AG04450 (cell line): Measurements from ENCODE around the gene EDARADD. TPM values are rescaled to one million over a fixed set of nuclear protein-coding genes. Genes with fewer than 3 reads are reported as not detected.

ENCODE experiments used
- CTCF ChIA-PET: fragments of 300-600, 350-600 bp; formaldehyde crosslinking; extraction: SDS; loops from one replicate; lab custom pipeline; 2022; ENCODE audit warnings: antibody characterized with exemption, inconsistent platforms; lab: Charles Lee
- POLR2A ChIA-PET: fragments of 350-600 bp; formaldehyde crosslinking; extraction: SDS; loops from one replicate; lab custom pipeline; 2021; ENCODE audit warnings: antibody characterized with exemption, inconsistent platforms; lab: Yijun Ruan, JAX
- DNase-seq: peaks from one replicate; pipeline ENCODE4 v3.0.0-alpha.2; 2011; ENCODE audit warnings: low read depth, low spot score
- H3K27ac ChIP-seq: one replicate; pipeline ENCODE4 v1.5.1; 2012; ENCODE audit warnings: low read depth, low read length, control low read depth
- H3K27me3 ChIP-seq: one replicate; pipeline ENCODE4 v1.6.0; 2012; ENCODE audit warnings: low read length; ENCODE audit not compliant: control insufficient read depth, insufficient read depth
- H3K4me3 ChIP-seq: 2 replicates; pipeline ENCODE4 v1.5.1; 2011; ENCODE audit warnings: mild to moderate bottlenecking, low read depth, low read length, control low read depth
- H3K9me3 ChIP-seq: 2 replicates; pipeline ENCODE4 v1.5.1; 2012; ENCODE audit warnings: low read length; ENCODE audit not compliant: control insufficient read depth, insufficient read depth
- CTCF ChIP-seq: IDR thresholded peaks from 2 replicates; pipeline ENCODE4 v1.5.1; 2011; ENCODE audit warnings: low read depth, low read length, control low read depth, inconsistent platforms
- polyA plus RNA-seq: library from polyadenylated mRNA; depleted of rRNA; stranded (reverse); fragments of >200 nt; gene quantifications from 2 replicates; pipeline ENCODE4 v1.2.3, GENCODE V29; 2011; rRNA removed

The EDARADD gene
- polyA plus RNA-seq, 1 experiment, result not detected

DNA sequence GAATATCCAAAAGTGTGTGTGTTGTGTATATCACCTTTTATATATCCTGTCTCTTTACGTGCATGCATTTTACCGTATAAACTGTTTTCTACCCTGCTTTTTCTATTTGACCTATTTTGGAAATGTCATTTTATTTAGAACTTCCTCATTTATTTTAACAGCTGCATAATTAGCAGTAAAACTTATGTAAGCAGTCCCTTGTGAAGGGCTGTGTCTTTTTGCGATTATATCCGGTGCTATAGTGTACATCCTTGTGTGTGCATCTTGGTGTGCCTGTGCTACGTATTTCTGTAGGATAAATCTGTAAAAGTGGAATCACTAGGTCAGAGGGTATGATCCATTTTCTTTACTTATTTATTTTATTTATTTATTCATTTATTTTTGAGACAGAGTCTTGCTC is 136.9 kb downstream of the EDARADD start:
- TF ChIP-seq CTCF, result no peak
- Histone ChIP-seq H3K4me3 (no peak overlapping the region), H3K27me3 (no peaks in the 10 kb centered on the region), H3K9me3 (no peaks in the 10 kb centered on the region), H3K27ac (no peak overlapping the region)
- DNase-seq, result no peak
- POLR2A ChIA-PET, result no interaction called here
- CTCF ChIA-PET, result interaction anchor here (0.9 to 1.9 kb wide), 5 partner anchors 14 to 432 kb away, joined by 3 to 14 read pairs (median 5); no protein-coding TSS in a partner anchor

GRCh38 chr1:236532850-236533249 is 138.8 kb downstream of the EDARADD start:
- ChIA-PET CTCF (interaction anchor here (0.9 to 1.9 kb wide), 3 partner anchors 38 to 429 kb away, joined by 4 to 14 read pairs (median 6); no protein-coding TSS in a partner anchor), POLR2A (no interaction called here)
- no peak overlapping the region for H3K4me3 ChIP-seq
- no peaks in the 10 kb centered on the region for H3K27me3 ChIP-seq
- no peaks in the 10 kb centered on the region for H3K9me3 ChIP-seq
- no peak for DNase-seq
- H3K27ac ChIP-seq, result no peak overlapping the region
- no peak for TF ChIP-seq CTCF

GRCh38 chr1:236534151-236534651 is 140.1 kb downstream of the EDARADD start:
- H3K27me3 ChIP-seq, result no peaks in the 10 kb centered on the region
- no peak overlapping the region for H3K4me3 ChIP-seq
- ChIA-PET POLR2A (no interaction called here), CTCF (interaction anchor here (0.7 to 1.7 kb wide), 2 partner anchors 430 to 507 kb away, joined by 3 to 4 read pairs; no protein-coding TSS in a partner anchor)
- DNase-seq, result no peak
- no peaks in the 10 kb centered on the region for H3K9me3 ChIP-seq
- H3K27ac ChIP-seq, result no peak overlapping the region
- no peak for TF ChIP-seq CTCF

Other genes with a start within 250 kb of the EDARADD start
- gene ERO1B, start 112.3 kb upstream of the EDARADD start, polyA plus RNA-seq, result 1.1 and 2.2 TPM in 2 replicates
- 64.8 and 82.4 TPM in 2 replicates for gene LGALS8, start 129.7 kb downstream of the EDARADD start, polyA plus RNA-seq
- 19.3 and 24.9 TPM in 2 replicates for gene HEATR1, start 210.2 kb downstream of the EDARADD start, polyA plus RNA-seq